HG03520 (cell line): ENCODE measurements around the gene ASRGL1.

Experiments used
- ATAC-seq: cut with Tn5 transposase; IDR thresholded peaks from one replicate; pipeline ENCODE4 v1.9.1; 2021; ENCODE audit warnings: mild to moderate bottlenecking, moderate library complexity; ENCODE audit not compliant: unreplicated experiment

ASRGL1 gene

GRCh38 chr11:62411524-62411923 lies 74.3 kb downstream of the ASRGL1 start:
- no peak for ATAC-seq

- ATAC-seq: no peak
These were observed 75.9 kb downstream of the ASRGL1 start for GRCh38 chr11:62413060-62413696.

GRCh38 chr11:62416596-62416995 lies 79.3 kb downstream of the ASRGL1 start:
- ATAC-seq: no peak

GRCh38 chr11:62418136-62418535 lies 80.9 kb downstream of the ASRGL1 start:
- no peak for ATAC-seq

GRCh38 chr11:62418733-62419132 lies 81.5 kb downstream of the ASRGL1 start, which contains the start of gene SCGB1A1:
Gene SCGB1A1, plus strand, starts transcription at chr11:62419033. Its CDS starts 63 bp downstream, at chr11:62419096.
- no peak for ATAC-seq

GRCh38 chr11:62419314-62419929 lies 82.2 kb downstream of the ASRGL1 start:
- no peak for ATAC-seq

GRCh38 chr11:62419943-62420342 lies 82.7 kb downstream of the ASRGL1 start:
- ATAC-seq: no peak

GRCh38 chr11:62420882-62421281 lies 83.6 kb downstream of the ASRGL1 start:
- no peak for ATAC-seq

- no peak for ATAC-seq
These were observed 84.7 kb downstream of the ASRGL1 start for GRCh38 chr11:62421996-62422395.

GRCh38 chr11:62423012-62423411 lies 85.8 kb downstream of the ASRGL1 start:
- ATAC-seq: no peak

- no peak for ATAC-seq
These were observed 90.5 kb downstream of the ASRGL1 start for GRCh38 chr11:62427630-62428233.

- no peak for ATAC-seq
These were observed 91.8 kb downstream of the ASRGL1 start for GRCh38 chr11:62428871-62429560.

GRCh38 chr11:62430425-62430824 lies 93.2 kb downstream of the ASRGL1 start:
- ATAC-seq: no peak

GRCh38 chr11:62431171-62431901 lies 94.1 kb downstream of the ASRGL1 start:
- no peak for ATAC-seq

GRCh38 chr11:62432695-62433094 lies 95.4 kb downstream of the ASRGL1 start:
- no peak for ATAC-seq

- ATAC-seq: no peak
These were observed 96.1 kb downstream of the ASRGL1 start for GRCh38 chr11:62433141-62433903.

- no peak for ATAC-seq
These were observed 96.6 kb downstream of the ASRGL1 start for GRCh38 chr11:62433904-62434276.

- ATAC-seq: no peak
These were observed 98.8 kb downstream of the ASRGL1 start for GRCh38 chr11:62435846-62436660.

GRCh38 chr11:62437616-62438015 lies 100.4 kb downstream of the ASRGL1 start:
- no peak for ATAC-seq
